ENCODE data around the gene GRP.

GRCh38 chr18:59278793-59279192 is 58.8 kb downstream of the GRP start:
- TF ChIP-seq, protein P1, sequence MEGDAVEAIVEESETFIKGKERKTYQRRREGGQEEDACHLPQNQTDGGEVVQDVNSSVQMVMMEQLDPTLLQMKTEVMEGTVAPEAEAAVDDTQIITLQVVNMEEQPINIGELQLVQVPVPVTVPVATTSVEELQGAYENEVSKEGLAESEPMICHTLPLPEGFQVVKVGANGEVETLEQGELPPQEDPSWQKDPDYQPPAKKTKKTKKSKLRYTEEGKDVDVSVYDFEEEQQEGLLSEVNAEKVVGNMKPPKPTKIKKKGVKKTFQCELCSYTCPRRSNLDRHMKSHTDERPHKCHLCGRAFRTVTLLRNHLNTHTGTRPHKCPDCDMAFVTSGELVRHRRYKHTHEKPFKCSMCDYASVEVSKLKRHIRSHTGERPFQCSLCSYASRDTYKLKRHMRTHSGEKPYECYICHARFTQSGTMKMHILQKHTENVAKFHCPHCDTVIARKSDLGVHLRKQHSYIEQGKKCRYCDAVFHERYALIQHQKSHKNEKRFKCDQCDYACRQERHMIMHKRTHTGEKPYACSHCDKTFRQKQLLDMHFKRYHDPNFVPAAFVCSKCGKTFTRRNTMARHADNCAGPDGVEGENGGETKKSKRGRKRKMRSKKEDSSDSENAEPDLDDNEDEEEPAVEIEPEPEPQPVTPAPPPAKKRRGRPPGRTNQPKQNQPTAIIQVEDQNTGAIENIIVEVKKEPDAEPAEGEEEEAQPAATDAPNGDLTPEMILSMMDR (IDR thresholded peaks at IDR 0.05) = no peak
- TF ChIP-seq POLR2A (IDR thresholded peaks at IDR 0.05) = no peak
